A375 (cell line): ENCODE measurements around the gene CRISP3. TPM values are rescaled to one million over a fixed set of nuclear protein-coding genes. Genes with fewer than 3 reads are reported as not detected.

Experiments
- total RNA-seq: library from RNA; depleted of rRNA; stranded (reverse); fragments of >200 nt; shearing (Covaris generic); gene quantifications from 2 replicates; pipeline ENCODE4 v1.2.3, GENCODE V29; 2014; rRNA removed

Gene CRISP3, protein sequence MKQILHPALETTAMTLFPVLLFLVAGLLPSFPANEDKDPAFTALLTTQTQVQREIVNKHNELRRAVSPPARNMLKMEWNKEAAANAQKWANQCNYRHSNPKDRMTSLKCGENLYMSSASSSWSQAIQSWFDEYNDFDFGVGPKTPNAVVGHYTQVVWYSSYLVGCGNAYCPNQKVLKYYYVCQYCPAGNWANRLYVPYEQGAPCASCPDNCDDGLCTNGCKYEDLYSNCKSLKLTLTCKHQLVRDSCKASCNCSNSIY
- not detected in 2 replicates for total RNA-seq

DNA sequence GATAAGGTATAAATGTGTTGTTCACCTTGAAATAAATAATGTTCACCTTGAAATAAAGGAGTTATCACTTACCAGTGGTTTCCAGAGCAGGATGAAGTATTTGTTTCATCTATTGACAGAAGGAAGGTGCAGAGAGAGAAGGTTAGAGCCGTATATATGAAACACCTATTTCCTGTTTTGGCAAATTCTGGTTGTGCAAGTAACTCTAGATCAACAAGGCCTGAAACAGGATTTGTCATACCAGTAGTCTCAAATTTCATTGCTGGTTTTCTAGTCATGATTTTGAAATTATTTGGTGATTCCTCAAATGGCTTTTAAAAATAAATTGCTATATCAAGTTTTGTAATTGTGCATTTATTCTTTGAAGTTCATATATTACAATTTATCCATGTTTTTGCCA is at the start of gene CRISP3:
TSS of gene CRISP3 (minus strand) at position 130 of the 400 bp plus-strand sequence. CDS start at position 109, 21 bp downstream.

DNA sequence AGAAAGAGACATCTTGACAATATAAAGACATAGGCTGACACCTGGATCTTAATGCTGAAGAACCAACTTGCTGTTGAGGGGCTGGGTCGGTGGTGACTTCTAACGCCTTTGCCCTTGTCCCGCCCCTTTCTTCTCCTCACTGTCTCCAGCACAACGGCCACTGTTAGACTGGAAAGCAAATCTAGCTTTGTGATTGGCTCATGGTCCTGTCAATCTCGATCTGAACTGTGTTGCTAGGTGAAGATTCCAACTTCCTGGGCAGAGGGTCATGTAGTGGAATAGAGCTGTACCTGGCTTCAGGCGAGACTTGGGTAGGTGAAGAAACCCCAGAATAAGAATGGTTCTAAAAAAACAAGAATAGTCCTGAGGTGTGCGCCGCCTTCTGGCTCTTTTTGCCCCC is 43.0 kb upstream of the CRISP3 start, which contains the start of gene PGK2:
TSS of gene PGK2 (minus strand) at position 110 of the 400 bp plus-strand sequence. CDS start at position 12, 98 bp downstream.

DNA sequence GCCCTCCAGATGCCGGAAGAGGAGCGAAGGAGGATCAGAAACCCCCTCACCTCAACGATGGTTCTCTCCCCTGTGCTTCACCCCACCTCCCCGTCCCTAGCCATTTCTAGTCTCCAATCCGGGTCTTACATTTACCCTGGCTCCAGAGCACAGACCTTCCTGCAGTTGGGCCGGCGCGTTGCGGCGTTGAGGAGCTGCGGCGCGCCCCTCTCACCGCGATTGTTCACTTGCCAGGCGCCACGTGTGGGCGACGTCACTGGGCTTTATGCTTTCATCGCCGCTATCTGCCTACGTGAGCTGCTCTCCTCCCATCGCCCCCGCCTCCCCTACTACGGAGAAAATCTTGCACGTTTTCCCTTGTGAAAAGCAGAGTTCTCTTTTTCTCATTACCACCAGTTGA is 30.8 kb downstream of the CRISP3 start, which contains the start of gene CRISP2:
TSS of gene CRISP2 (minus strand) at position 198 of the 400 bp plus-strand sequence. CDS start 4,347 bp downstream, outside the sequence.

Other genes starting within 250 kb of the CRISP3 start
- gene GLYATL3, start 244.5 kb downstream of the CRISP3 start, total RNA-seq = not detected in 2 replicates
- gene C6orf141, start 193.7 kb downstream of the CRISP3 start, total RNA-seq = 35.9 and 37.0 TPM in 2 replicates
- not detected in 2 replicates for gene RHAG, start 107.5 kb downstream of the CRISP3 start, total RNA-seq
- gene CRISP2, start 30.8 kb downstream of the CRISP3 start, total RNA-seq = 0.29 TPM in 1 of 2 replicates, not detected in the other
- gene PGK2, start 42.9 kb upstream of the CRISP3 start, total RNA-seq = not detected in 2 replicates
- gene CRISP1, start 122.1 kb upstream of the CRISP3 start, total RNA-seq = not detected in 2 replicates
- gene DEFB114, start 219.8 kb upstream of the CRISP3 start, total RNA-seq = not detected in 2 replicates
- gene DEFB113, start 225.2 kb upstream of the CRISP3 start, total RNA-seq = not detected in 2 replicates